Activated CD4-positive, alpha-beta T cell treated with anti-CD3 and anti-CD28 coated beads, Interleukin-2, amount 10 ng/mL, durations not matched to agents 7 days and 5 days (primary cell): ENCODE data around the gene ENPP3. TPM values are rescaled to one million over a fixed set of nuclear protein-coding genes. Genes with fewer than 3 reads are reported as not detected.

Experiments
- CTCF ChIA-PET: fragments of 350-600 bp; sonication (Branson Sonifier 250); formaldehyde crosslinking; loops from one replicate; lab custom pipeline; 2021; ENCODE audit warnings: antibody characterized with exemption; lab: Charles Lee
- POLR2A ChIA-PET: fragments of 350-600 bp; sonication (Branson Sonifier 250); formaldehyde crosslinking; loops from one replicate; lab custom pipeline; 2021; ENCODE audit warnings: antibody characterized with exemption; lab: Charles Lee
- DNase-seq: peaks from one replicate; pipeline ENCODE4 v3.0.0-alpha.2; 2020
- H3K27ac Mint-ChIP-seq: one replicate; pipeline ENCODE4 v1.8.0; 2021; ENCODE audit warnings: mild to moderate bottlenecking, moderate library complexity, mixed read lengths
- H3K27me3 Mint-ChIP-seq: one replicate; pipeline ENCODE4 v1.8.0; 2021; ENCODE audit warnings: mixed read lengths
- H3K36me3 Mint-ChIP-seq: one replicate; pipeline ENCODE4 v1.8.0; 2021; ENCODE audit warnings: low read depth, mixed read lengths
- H3K4me1 Mint-ChIP-seq: one replicate; pipeline ENCODE4 v1.8.0; 2021; ENCODE audit warnings: mixed read lengths
- H3K4me3 Mint-ChIP-seq: one replicate; pipeline ENCODE4 v1.8.0; 2021; ENCODE audit warnings: mild to moderate bottlenecking, moderate library complexity, mixed read lengths
- H3K9me3 Mint-ChIP-seq: one replicate; pipeline ENCODE4 v1.8.0; 2021; ENCODE audit warnings: mixed read lengths
- microRNA-seq: library from miRNA; unstranded; fragments of <30 nt; microRNA quantifications from one replicate; pipeline ENCODE4 v1.2.0, GENCODE V29; 2021; ENCODE audit warnings: borderline microRNAs expressed, borderline replicate concordance
- total RNA-seq, 2 experiments: library from RNA; stranded (reverse); gene quantifications; one replicate each; pipeline ENCODE4 v1.2.3, GENCODE V29; 2021

The ENPP3 gene
- total RNA-seq, 2 experiments from 2014 or later, result 0.19 to 0.35 TPM

DNA sequence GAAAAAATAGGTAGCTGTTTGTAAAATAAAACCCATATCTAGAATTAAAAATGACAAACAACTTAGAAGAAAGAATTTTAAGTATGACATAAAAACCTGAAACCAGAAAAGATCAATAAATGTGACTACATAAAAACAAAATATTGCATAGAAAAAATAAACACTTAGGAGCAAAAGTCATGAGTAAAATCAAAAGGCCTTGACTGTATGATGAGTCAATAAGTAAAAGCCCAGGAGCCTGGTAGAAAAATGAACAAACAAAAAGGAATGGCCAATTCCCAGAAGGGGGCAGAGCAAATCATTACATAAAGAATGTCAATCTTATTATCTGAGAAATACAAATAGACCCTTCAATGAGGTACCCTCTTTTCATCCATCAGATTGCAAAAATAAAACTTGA, 150.0 kb downstream of the ENPP3 start:
- no peak overlapping the region for H3K4me3 Mint-ChIP-seq
- no peak for DNase-seq

DNA sequence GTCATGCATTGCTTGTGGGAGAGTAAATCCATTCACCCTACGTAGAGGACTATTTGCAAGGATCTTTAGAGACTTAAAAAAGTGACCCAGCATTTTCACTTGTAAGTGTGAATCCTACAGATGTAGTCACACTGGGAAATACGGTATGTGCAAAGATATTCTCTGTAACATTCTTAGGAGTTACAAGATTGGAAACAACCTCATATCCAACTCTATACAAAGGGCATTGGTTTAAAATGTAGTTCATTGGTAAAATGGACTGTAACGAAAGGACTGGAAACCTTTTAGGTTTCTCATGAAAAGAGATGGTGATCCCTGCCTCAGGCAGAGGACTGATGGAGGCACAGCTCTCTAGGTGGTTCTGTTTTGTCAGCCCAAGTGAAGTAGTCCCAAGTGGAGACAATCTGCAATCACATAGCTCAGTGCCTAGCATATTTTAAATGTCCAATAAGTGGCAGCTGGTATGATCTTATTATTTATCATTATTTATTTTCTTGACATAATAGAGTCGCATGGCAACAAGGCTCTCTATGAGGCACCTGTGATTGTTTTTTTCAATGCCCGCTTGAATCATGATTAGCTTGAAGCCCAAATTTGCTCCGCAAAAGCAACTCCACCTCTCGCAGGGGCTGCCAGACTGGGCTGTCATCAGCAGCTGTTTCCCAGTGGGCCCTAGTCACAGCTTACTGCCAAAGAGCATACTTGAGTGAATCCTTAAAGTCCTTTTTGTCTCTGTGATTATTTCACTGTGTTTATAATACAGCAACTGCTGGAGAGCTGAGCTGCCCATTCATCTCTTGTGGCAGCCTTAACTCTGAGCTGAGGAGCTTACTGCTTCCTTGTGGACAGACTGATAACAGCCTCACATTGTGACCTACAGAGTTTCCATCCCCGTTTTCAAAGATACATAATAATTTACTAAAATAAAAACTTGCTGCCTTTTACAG, 150.9 kb downstream of the ENPP3 start:
- H3K9me3 Mint-ChIP-seq, result no peaks in the 10 kb centered on the region
- H3K4me3 Mint-ChIP-seq, result no peak overlapping the region
- no peak for DNase-seq
- CTCF ChIA-PET, result interaction anchor here (1.0 kb wide), 1 partner anchor 93 kb away, joined by 3 read pairs; no protein-coding TSS in a partner anchor
- H3K27me3 Mint-ChIP-seq, result peaks cover 11% of the 10 kb centered on the region
- H3K4me1 Mint-ChIP-seq, result peaks cover 5% of the 10 kb centered on the region
- POLR2A ChIA-PET, result no interaction called here
- no peaks in the 10 kb centered on the region for H3K36me3 Mint-ChIP-seq
- H3K27ac Mint-ChIP-seq, result no peak overlapping the region

More for the DNA sequence above, 150.0 kb downstream of the ENPP3 start:
- Mint-ChIP-seq H3K4me1 (peaks cover 5% of the 10 kb centered on the region), H3K36me3 (no peaks in the 10 kb centered on the region), H3K27ac (no peak overlapping the region), H3K9me3 (no peaks in the 10 kb centered on the region), H3K27me3 (peaks cover 11% of the 10 kb centered on the region)
- ChIA-PET CTCF (interaction anchor here (0.6 kb wide), 1 partner anchor 127 kb away, joined by 3 read pairs; no protein-coding TSS in a partner anchor), POLR2A (no interaction called here)

DNA sequence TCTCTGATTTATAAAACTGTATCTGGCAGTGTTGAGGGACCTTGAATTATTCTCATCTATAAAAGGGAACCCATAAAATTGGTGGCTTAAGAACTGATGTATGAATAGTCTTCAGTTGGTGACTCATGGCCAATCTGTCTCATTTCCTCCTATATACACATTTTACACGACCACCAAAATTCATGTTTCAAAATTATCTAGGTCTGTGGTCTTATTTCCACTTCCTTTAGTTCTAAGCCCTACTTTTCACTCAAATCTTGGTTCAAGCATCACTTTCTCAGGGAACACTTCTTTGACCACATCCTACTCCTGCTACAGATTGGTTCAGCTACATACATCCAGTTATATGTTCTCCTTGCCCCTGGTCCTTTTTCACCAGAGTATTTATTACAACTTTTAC, 152.1 kb downstream of the ENPP3 start:
- ChIA-PET POLR2A (no interaction called here), CTCF (no interaction called here)
- DNase-seq, result no peak
- peaks cover 5% of the 10 kb centered on the region for H3K4me1 Mint-ChIP-seq
- no peaks in the 10 kb centered on the region for H3K36me3 Mint-ChIP-seq
- H3K27me3 Mint-ChIP-seq, result peaks cover 11% of the 10 kb centered on the region
- no peaks in the 10 kb centered on the region for H3K9me3 Mint-ChIP-seq
- H3K4me3 Mint-ChIP-seq, result no peak overlapping the region
- H3K27ac Mint-ChIP-seq, result no peak overlapping the region

DNA sequence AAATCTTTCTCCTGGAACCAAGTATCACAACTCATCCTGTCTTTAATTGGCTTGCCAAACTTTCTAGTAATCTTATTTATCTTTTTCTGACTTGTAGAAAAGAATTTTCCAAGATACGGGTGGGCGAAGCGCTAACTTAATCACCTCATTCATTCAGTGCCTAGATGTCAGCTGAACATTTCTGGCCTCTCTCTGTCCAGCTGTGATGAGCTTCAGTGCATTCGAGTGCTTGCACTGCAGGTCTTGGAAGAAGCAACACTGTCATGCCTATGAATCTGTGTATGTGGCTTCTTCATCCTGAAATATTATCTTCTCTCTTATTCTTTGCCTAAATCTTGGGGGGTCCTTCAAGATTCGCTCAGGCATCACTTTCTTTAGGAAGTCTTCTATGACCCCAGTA, 154.4 kb downstream of the ENPP3 start:
- H3K4me3 Mint-ChIP-seq, result no peak overlapping the region

DNA sequence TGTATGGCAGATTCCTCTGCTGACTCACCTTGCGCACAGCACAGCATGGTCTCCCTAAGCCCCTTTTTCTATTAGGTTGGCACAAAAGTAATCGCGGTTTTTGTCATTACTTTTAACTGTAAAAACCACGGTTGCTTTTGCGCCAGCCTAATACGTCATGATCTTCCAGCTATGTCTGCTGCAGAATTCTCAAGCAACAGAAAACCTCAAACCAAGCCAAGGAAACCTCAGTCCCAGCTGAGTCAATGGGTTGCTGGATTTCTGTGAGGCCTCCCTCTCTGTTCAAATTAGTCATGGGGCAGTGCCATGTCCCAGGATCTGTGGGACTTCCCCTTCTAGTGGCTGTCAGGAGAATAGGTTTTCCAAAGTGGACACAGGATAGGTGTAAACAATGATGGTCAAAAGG, 155.0 kb downstream of the ENPP3 start:
- CTCF ChIA-PET, result interaction anchor here (1.2 kb wide), 1 partner anchor 22 kb away, joined by 3 read pairs; no protein-coding TSS in a partner anchor
- POLR2A ChIA-PET, result interaction anchor here (0.6 kb wide), 1 partner anchor 11 kb away, joined by 3 read pairs; no protein-coding TSS in a partner anchor
- Mint-ChIP-seq H3K4me3 (no peak overlapping the region), H3K36me3 (no peaks in the 10 kb centered on the region), H3K4me1 (peaks cover 5% of the 10 kb centered on the region), H3K27me3 (peaks cover 11% of the 10 kb centered on the region), H3K9me3 (no peaks in the 10 kb centered on the region), H3K27ac (no peak overlapping the region)
- DNase-seq, result no peak

More for the DNA sequence above, 154.4 kb downstream of the ENPP3 start:
- Mint-ChIP-seq H3K4me1 (peaks cover 5% of the 10 kb centered on the region), H3K27me3 (peaks cover 11% of the 10 kb centered on the region), H3K9me3 (no peaks in the 10 kb centered on the region), H3K27ac (no peak overlapping the region), H3K36me3 (no peaks in the 10 kb centered on the region)
- ChIA-PET POLR2A (no interaction called here), CTCF (interaction anchor here (1.2 kb wide), 1 partner anchor 23 kb away, joined by 3 read pairs; no protein-coding TSS in a partner anchor)
- DNase-seq, result no peak

DNA sequence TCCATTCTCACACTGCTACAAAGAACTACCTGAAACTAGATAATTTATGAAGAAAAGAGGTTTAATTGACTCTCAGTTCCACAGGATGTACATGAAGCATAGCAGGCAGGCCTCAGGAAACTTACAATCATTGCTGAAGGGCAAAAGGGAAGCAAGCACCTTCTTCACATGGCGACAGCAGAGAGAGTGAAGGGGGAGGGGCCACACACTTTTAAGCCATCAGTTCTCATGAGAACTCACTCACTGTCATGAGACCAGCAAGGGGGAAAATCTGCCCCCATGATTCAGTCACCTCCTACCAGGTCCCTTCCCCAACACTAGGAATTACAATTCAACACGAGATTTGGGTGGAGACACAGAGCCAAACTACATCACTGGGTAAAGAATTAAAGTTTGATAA, 158.3 kb downstream of the ENPP3 start:
- CTCF ChIA-PET, result no interaction called here
- Mint-ChIP-seq H3K9me3 (no peaks in the 10 kb centered on the region), H3K4me3 (no peak overlapping the region), H3K27ac (no peak overlapping the region), H3K36me3 (no peaks in the 10 kb centered on the region), H3K27me3 (peaks cover 16% of the 10 kb centered on the region), H3K4me1 (no peaks in the 10 kb centered on the region)
- POLR2A ChIA-PET, result no interaction called here
- no peak for DNase-seq

Small RNA genes lying within 50 kb of the gene (microRNA-seq; reads per million reads assigned to microRNA genes)
- not detected for gene MIR548H5

Other genes with a start within 250 kb of the ENPP3 start
- gene ARG1, start 64.1 kb upstream of the ENPP3 start, total RNA-seq, result not detected
- 10 to 100 TPM; 33.4 to 34.3 TPM for gene MED23, start 9.1 kb upstream of the ENPP3 start, total RNA-seq
- not detected for gene OR2A4, start 64.1 kb downstream of the ENPP3 start, total RNA-seq
- not detected for gene CTAGE9, start 73.7 kb downstream of the ENPP3 start, total RNA-seq
- under 1 TPM; 0.10 to 0.12 TPM for gene ENPP1, start 170.7 kb downstream of the ENPP3 start, total RNA-seq